Natural killer cell (primary cell): ENCODE data around the gene ANKS3. TPM values are rescaled to one million over a fixed set of nuclear protein-coding genes. Genes with fewer than 3 reads are reported as not detected.

Experiments used
- ATAC-seq, 3 donors: fragments of 150-1000 bp in 2 of 3; fragments of 200-7000 bp in 1 of 3; cut with Tn5 transposase; 1 replicate in 1 of 3; 2 replicates in 2 of 3; pipeline ENCODE4 v1.10.0; 2021; ENCODE audit warnings: mild to moderate bottlenecking in 2 of 3, moderate library complexity in 2 of 3
- DNase-seq, 2 donors: peaks; one replicate each; pipeline versions ENCODE4 v3.0.0 to v3.0.0-alpha.2; 2013 to 2021; ENCODE audit warnings: mixed read lengths in 1 of 2
- H3K27ac ChIP-seq: one replicate; pipeline ENCODE4 v1.5.1; 2013; ENCODE audit warnings: mild to moderate bottlenecking, low read length
- H3K27me3 ChIP-seq: one replicate; pipeline ENCODE4 v1.6.1; 2013; ENCODE audit warnings: low read length; ENCODE audit not compliant: control insufficient read depth, insufficient read depth
- H3K36me3 ChIP-seq: one replicate; pipeline ENCODE4 v1.6.1; 2013; ENCODE audit warnings: low read length; ENCODE audit not compliant: control insufficient read depth, insufficient read depth
- H3K4me1 ChIP-seq: one replicate; pipeline ENCODE4 v1.6.1; 2013; ENCODE audit warnings: low read length; ENCODE audit not compliant: control insufficient read depth, insufficient read depth
- H3K4me3 ChIP-seq: one replicate; pipeline ENCODE4 v1.5.1; 2013; ENCODE audit warnings: low read length
- H3K9me3 ChIP-seq: one replicate; pipeline ENCODE4 v1.6.1; 2013; ENCODE audit warnings: low read length; ENCODE audit not compliant: control insufficient read depth, insufficient read depth
- H3K27ac Mint-ChIP-seq, 2 donors: one replicate each; pipeline ENCODE4 v1.8.0; 2022; ENCODE audit warnings: mild to moderate bottlenecking in 2 of 2, mixed read lengths in 2 of 2, moderate library complexity in 1 of 2
- H3K27me3 Mint-ChIP-seq, 2 donors: one replicate each; pipeline ENCODE4 v1.8.0; 2022; ENCODE audit warnings: low read depth in 2 of 2, mixed read lengths in 2 of 2
- H3K36me3 Mint-ChIP-seq: one replicate; pipeline ENCODE4 v1.8.0; 2022; ENCODE audit warnings: mixed read lengths
- H3K4me1 Mint-ChIP-seq, 2 donors: one replicate each; pipeline ENCODE4 v1.8.0; 2022; ENCODE audit warnings: mixed read lengths in 2 of 2
- H3K4me3 Mint-ChIP-seq: one replicate; pipeline ENCODE4 v1.8.0; 2022; ENCODE audit warnings: mild to moderate bottlenecking, moderate library complexity, mixed read lengths
- H3K9me3 Mint-ChIP-seq, 2 donors: one replicate each; pipeline ENCODE4 v1.8.0; 2022; ENCODE audit warnings: mixed read lengths in 2 of 2
- WGBS: methylation state at CpG from one replicate; pipeline ENCODE4 v1.1.7; 2013; ENCODE audit warnings: missing lambda C conversion rate; ENCODE audit not compliant: insufficient coverage; 5-methylcytosine and 5-hydroxymethylcytosine counted together
- intact Hi-C: fragments of 100-400 bp; cut with micrococcal nuclease; formaldehyde crosslinking; loops from one replicate; pipeline ENCODE4 v1.14.2; 2022
- total RNA-seq, 4 donors: library from RNA; stranded (reverse); fragments of 120-200 nt in 1 of 4; gene quantifications; one replicate each; pipeline versions ENCODE4 v1.2.3 to v1.2.4, GENCODE V29; 2013 to 2022
- TF ChIP-seq, protein P1 (sequence below): fragments of 200-600 bp; IDR thresholded peaks from one replicate; pipeline ENCODE4 v1.8.0; 2022; ENCODE audit warnings: antibody characterized with exemption

Gene ANKS3
- total RNA-seq, 3 donors from 2014 or later (not counting 1 experiment from before 2014, with no cell fraction given), result 19.7 to 20.8 (median 20.5) TPM

DNA sequence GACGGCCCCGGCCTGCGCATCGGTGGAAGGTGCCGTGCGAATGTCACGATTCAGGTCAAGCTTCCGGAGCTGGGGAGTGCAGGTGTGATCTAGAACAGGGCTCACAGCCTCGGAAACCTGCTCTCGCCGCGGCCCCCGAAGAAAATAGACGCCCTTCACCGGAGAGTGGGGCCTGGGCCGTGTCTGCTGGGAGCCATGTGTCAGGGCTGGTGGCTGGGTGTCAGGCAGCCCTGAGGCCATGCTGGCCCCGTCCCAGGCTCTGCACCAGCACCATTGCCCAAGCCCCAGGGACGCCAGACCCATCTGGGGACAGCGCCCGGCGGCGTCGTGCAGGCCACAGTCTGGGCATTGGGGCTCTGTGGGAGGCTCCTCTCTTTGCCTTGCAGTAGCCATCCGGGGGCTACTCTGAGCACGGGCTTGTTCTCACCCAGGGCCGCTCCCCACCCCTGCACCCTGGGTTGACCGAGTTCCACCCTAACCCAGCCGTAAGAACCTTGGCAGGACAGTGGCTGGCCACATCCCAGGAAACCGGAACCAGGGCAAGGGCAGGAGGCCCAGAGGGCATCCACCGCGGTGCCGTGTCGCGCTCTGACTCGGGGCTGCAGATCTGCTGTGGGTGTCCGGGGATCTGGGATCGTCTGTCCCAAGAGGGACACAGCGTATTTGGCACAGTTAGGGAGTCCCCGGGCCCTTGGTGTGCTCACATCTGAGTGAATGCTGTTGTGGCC lies 46.0 kb downstream of the ANKS3 start:
- intact Hi-C loops, result no loop called here
- Histone ChIP-seq H3K27me3 (no peaks in the 10 kb centered on the region), H3K4me3 (no peak overlapping the region), H3K9me3 (no peaks in the 10 kb centered on the region), H3K27ac (no peak overlapping the region), H3K4me1 (peaks cover 10% of the 10 kb centered on the region), H3K36me3 (peaks cover 26% of the 10 kb centered on the region)
- DNase-seq, result no peak
- no peaks in the 10 kb centered on the region for H3K36me3 Mint-ChIP-seq
- H3K9me3 Mint-ChIP-seq, result no peaks in the 10 kb centered on the region
- 94% methylated on average over 39 of the region's 39 CpGs for WGBS
- no peak overlapping the region for H3K27ac Mint-ChIP-seq
- no peak overlapping the region for H3K4me3 Mint-ChIP-seq
- TF ChIP-seq, protein P1, sequence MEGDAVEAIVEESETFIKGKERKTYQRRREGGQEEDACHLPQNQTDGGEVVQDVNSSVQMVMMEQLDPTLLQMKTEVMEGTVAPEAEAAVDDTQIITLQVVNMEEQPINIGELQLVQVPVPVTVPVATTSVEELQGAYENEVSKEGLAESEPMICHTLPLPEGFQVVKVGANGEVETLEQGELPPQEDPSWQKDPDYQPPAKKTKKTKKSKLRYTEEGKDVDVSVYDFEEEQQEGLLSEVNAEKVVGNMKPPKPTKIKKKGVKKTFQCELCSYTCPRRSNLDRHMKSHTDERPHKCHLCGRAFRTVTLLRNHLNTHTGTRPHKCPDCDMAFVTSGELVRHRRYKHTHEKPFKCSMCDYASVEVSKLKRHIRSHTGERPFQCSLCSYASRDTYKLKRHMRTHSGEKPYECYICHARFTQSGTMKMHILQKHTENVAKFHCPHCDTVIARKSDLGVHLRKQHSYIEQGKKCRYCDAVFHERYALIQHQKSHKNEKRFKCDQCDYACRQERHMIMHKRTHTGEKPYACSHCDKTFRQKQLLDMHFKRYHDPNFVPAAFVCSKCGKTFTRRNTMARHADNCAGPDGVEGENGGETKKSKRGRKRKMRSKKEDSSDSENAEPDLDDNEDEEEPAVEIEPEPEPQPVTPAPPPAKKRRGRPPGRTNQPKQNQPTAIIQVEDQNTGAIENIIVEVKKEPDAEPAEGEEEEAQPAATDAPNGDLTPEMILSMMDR, result no peak
- no peaks in the 10 kb centered on the region for H3K27me3 Mint-ChIP-seq
- H3K4me1 Mint-ChIP-seq, result peaks cover 0 to 5% of the 10 kb centered on the region in 2 donors
- ATAC-seq, result no peak

DNA sequence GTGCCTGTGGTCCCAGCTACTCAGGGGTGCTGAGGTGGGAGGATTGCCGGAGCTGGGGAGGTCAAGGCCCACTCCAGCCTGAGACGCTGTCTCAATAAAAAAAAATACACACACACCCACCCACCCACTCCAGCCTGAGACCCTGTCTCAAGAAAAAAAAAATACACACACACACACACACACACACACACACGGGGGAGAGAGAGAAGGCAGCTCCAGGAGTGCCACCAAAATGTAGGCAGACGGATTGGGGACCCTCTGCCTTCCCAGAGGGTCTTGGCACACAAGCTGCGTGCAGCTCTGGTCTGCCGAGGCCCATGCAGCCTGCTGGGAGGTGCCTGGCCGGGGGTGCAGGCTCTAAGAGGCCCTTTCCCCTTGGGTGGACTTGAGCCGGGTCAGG lies 46.7 kb downstream of the ANKS3 start:
- Histone ChIP-seq H3K4me1 (peaks cover 3% of the 10 kb centered on the region), H3K27ac (no peak overlapping the region), H3K9me3 (no peaks in the 10 kb centered on the region), H3K27me3 (no peaks in the 10 kb centered on the region), H3K36me3 (peaks cover 30% of the 10 kb centered on the region), H3K4me3 (no peak overlapping the region)
- Mint-ChIP-seq H3K4me1 (peaks cover 0 to 5% of the 10 kb centered on the region in 2 donors), H3K27ac (no peak overlapping the region), H3K27me3 (no peaks in the 10 kb centered on the region), H3K4me3 (no peak overlapping the region), H3K9me3 (no peaks in the 10 kb centered on the region), H3K36me3 (no peaks in the 10 kb centered on the region)
- no peak for DNase-seq
- TF ChIP-seq, protein P1, result no peak
- intact Hi-C loops, result no loop called here
- ATAC-seq, result no peak
- 84% methylated on average over 6 of the region's 8 CpGs for WGBS

DNA sequence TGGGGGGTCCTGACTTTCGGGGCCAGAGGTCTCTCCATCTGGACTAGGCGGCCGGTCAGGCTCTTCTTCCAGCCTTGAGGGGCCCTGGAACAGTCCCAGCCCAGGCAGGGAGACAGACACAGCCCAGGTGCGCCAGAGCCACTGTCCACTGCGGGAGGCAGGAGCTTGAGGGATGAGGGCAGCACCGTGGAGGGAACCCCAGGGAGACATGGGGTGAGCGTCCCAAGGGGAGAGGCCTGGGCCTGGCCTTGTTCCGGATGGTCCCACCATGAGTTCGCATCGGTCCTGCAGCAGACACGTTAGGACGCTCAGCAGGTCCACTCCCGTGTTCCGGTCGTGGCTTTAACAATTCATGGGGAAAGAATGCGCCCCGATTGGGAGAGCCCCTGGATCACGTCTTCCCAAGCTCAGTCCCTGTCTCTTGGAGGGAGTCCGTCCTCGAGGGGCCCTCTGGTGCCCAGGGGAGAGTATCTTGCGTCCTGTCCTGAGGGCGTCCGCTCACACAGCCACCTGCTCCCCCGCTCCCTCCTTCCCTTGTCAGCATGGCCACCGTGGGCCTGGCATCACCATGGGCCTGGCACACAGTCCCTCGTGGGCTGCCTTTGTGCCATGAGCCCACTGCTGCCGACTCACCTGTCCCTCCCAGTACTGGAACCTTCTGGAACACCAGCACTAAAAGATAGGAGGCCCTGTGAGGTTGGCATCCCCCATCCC lies 47.4 kb downstream of the ANKS3 start:
- peaks cover 5% of the 10 kb centered on the region for H3K4me1 ChIP-seq
- DNase-seq, result no peak
- intact Hi-C loops, result no loop called here
- Mint-ChIP-seq H3K36me3 (no peaks in the 10 kb centered on the region), H3K27ac (no peak overlapping the region), H3K27me3 (no peaks in the 10 kb centered on the region), H3K4me1 (peaks cover 0 to 5% of the 10 kb centered on the region in 2 donors), H3K9me3 (no peaks in the 10 kb centered on the region), H3K4me3 (no peak overlapping the region)
- no peak overlapping the region for H3K4me3 ChIP-seq
- no peaks in the 10 kb centered on the region for H3K27me3 ChIP-seq
- no peak for ATAC-seq
- TF ChIP-seq, protein P1, result no peak
- H3K36me3 ChIP-seq, result peaks cover 35% of the 10 kb centered on the region
- no peaks in the 10 kb centered on the region for H3K9me3 ChIP-seq
- no peak overlapping the region for H3K27ac ChIP-seq
- WGBS, result 95% methylated on average over 27 of the region's 27 CpGs
